ENCODE data around the gene NGFR.
A peak's percentile ranks its signal among the peaks of the same experiment; 100 is the strongest.

NGFR gene

DNA sequence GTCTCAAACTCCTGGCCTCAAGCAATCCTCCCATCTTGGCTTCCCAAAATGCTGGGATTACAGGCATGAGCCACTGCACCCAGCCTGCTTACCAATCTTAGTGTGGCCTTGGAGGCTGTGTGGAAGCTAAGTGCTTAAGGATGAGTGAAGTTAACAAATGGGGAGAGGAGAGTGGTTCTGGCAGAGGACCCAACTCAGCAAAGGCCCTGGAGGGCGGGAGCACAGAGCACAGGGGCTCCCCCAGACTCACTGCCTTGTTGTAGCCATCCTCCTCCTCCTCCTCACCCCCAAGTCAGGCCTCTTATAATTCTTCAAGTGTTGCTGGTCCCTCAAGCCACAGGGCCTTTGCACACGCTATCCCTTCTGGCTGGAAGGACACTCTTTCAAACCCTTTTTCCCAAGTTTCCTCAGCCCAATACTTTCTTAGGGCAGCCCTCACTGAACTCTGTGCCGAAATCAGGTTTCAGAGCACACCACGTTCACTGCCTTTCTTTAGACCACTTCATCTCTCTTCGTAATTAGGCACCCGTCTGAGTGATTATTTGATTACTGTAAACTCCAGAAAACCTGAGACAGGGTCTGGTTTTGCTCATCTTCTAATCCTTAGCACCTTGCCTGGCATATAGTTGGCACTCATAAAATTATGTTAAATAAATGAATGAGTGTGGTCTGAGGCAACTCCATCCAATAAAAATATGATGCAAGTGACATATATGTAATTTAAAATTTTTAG is 23.4 kb downstream of the NGFR start:
- no peak for DNase-seq

DNA sequence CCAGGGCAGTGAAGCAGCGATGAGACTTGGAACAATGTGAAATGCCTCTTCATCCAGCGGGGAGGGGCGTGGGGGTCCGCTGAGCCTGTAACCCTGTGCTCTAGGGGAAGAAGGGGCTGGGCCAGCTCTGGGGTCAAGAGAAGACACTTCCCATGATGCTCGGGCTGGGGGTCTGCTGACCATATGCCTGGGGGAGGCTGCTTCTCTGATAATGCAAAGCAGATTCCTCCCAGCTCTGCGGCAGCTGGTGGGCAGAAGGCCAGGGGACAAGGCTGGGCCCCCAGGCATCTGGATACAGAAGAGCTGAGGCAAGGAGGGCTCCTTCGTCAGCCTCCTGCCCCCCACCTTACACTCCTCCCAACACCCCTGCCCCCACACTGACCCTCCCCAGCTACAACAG is 24.7 kb downstream of the NGFR start:
- DNase-seq = no peak

DNA sequence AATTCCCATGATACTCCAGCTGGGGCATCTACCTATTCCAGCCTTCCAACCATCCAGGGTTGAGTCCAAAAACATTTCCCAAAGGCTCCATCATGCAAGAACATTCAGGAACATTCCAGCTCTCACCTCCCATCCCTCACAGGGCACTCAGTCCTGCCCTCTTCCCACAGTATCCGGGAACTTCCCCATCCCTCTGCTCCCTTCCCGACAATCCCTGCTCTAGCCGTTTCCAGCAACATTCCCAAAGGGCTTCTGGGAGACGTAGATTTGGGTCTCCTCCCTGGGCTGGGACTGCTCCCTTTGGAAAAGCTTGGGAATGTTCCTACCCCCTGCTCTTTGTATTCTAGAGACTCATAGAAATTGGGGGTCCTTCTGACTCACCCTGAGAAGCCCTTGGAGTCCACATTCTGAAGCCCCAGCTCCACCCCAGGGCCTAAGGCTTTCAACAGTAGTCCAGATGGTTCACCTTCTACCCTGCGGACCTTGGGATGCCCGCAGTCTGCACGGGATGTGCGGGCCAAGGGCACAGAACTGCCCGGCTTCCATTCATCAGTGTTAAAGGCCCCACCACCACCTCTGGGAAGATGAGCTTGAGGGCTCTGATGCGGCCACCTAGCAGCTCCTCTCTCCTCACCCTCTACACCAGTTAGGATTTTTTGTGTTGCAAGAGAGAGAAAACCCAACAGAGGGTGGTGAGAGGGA is 25.4 kb downstream of the NGFR start:
- DNase-seq = no peak

DNA sequence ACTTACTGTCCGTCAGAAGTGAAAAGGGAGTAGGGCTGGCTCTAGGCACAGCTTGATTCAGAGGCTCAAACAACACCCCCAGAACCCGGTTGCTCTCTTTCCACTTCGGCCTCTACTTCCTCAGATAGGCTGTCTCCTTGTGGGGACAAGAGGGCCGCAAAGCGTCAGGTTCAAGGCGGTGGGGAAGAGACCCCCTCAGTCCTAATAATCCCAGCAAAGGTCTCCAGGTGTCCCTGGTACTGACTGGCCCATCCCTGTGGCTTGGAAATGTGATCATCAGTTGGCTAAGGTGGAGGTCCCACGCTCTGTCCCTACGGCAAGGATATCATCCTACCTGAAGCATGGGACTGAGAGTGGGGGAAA is 26.0 kb downstream of the NGFR start:
- no peak for DNase-seq

DNA sequence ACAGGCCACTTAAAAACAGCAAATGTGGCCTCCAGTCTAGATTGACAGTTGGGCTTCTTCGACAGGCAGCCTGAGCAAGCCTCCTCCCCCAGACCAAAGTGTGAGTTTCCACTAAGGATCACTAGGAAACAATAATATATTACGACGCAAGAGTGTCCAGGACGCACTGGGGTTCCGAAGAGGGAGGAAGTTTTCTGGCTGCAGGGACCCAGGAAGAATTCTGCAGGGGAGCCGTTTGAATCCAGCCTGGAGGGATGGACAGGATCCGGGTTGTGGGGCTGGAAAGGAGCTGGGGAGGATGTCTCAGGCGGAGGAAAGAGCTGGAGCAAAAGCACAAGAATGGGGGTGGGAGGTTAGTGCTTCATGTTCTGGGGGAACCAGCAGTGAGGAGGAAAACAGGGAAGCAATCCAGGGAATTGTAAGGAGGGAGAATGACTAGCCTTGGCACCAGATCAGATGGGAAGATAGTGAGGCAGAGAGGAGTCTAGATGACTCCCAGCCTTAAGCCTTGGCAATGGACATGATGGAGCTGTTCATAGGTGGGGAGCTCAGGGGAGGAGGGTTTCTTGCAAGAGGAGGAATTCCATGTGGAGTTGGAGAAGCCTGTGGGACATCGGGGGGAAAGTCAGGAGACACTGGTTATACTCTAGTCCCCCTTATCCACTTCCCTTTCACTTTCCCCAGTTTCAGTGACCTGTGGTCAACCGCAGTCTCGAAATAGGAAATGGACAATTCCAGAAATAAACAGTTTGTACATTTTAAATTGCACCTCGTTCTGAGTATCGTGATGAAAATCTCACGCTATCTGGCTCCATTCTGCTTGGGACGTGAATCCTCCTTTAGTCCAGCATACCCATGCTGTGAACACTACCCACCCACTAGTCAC is 26.6 kb downstream of the NGFR start:
- DNase-seq = no peak

DNA sequence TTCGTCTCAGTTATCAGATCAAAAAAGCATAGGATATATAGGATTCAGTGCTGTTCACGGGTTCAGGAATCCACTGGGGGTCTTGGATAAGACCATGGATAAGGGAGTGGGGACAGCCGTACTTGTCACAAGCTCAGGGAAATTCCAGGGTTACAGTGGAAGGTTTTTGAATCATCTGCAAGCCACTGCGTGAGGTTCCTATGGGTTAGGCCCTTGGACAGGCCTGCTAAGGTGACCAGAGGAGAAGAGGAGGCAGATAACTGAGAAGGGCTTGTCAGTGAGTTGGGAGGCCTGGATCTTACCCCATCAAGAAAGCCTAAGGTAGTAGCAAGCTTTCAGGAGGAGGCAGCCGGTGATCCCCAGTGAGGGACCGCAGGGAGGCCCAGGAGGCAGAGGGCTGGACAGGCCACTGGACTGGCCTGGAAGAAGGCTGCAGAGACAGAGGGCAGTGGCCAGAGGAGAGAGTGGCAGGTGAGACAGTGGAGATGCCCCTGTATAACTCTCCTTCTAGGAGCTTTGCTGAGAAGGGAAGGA is 27.3 kb downstream of the NGFR start:
- DNase-seq = no peak

DNA sequence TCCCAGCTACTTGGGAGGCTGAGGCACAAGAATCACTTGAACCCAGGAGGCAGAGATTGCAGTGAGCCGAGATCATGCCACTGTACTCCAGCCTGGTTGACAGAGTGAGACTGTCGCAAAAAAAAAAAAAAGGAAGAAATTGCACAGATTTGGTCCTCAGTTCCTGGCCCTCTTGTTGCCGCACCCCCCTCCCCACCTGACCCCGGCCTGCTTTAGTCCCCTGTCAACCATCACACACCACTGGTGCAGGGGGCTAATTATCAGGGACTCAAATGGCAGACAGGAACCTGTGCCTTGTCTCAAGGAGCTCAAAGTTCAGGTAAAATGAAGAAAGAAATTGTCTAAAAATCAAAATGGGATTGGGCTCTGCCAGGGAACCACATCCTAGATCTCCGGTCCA is 28.1 kb downstream of the NGFR start:
- DNase-seq = no peak

DNA sequence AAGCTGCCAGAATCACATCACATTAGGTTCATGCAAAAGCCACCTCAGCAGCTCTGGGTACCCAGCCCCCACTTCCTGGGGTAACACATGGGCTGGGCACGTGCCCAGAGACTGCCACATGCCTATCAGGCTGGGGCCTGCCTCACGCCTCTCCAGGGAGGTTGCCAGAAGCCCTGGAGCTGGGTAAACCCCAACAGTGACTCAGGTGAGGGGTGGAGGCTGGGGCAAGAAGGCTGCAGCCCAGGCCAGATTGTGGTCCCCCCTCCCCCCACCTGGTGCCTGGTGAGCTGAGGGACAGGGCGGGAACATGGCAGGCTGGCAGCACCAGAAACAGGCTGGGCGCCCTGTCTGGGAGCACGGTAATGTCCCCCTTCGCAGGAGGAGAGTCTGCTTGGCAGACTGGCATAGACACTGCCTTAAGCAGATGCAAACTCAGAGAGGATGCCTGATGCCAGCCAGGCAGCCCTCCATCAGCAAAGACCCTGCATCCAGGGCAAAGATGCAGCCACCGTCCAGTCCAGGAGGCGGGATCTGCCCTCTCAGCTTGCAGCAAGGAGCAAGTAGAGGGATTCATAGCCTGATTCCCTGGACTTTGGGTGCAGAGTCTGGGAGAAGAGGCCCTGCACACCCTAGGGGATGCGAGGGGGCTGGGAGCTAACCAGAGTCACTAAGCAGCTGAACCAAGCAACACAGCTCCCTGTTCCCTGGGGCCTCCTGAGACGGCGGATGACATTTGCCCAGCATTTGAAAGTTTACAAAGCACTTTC is 28.8 kb downstream of the NGFR start:
- DNase-seq = peak in 1 of 4 experiments; percentile 15

DNA sequence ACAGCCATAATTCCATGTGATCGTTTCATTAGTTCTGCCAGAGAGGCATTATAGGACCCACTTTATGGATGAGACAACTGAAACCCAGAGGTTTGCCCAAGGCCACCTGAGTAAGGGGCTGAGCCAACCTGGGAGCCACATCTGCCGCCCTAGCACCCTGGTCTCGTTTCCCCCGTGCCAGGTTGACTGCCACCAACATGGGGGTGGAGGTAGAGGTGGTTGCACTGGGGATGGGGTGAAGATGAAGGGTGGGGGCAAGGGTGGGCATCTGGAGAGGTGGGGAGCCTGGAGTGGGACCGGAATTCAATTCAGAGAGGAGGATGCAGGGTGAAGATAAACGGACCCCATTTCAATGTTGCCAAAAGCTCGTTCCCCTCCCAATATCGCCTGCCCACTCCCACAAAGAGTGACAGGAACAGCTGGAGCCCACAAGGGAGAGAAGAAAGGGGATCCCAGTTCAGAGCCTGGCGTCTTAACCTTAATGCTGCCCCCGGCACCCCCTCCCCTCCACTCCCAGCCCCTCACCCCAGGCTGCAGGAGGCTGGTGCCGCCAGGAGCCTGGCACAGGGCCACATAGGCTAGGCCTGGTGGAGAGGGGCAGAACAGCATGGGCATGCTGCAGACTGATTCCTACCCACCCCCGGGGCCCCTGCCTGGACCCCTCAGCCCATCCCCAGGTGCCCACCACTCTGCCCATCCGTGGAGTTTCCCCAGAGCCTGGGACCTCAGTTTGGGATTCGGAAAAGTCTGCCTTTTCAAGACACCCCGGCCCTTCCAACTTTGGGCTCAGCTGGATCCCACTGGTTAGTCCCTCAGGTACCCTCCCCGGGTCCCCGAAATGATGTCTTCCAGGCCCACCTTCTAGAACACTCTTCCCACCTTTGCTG is 29.6 kb downstream of the NGFR start:
- DNase-seq = no peak

DNA sequence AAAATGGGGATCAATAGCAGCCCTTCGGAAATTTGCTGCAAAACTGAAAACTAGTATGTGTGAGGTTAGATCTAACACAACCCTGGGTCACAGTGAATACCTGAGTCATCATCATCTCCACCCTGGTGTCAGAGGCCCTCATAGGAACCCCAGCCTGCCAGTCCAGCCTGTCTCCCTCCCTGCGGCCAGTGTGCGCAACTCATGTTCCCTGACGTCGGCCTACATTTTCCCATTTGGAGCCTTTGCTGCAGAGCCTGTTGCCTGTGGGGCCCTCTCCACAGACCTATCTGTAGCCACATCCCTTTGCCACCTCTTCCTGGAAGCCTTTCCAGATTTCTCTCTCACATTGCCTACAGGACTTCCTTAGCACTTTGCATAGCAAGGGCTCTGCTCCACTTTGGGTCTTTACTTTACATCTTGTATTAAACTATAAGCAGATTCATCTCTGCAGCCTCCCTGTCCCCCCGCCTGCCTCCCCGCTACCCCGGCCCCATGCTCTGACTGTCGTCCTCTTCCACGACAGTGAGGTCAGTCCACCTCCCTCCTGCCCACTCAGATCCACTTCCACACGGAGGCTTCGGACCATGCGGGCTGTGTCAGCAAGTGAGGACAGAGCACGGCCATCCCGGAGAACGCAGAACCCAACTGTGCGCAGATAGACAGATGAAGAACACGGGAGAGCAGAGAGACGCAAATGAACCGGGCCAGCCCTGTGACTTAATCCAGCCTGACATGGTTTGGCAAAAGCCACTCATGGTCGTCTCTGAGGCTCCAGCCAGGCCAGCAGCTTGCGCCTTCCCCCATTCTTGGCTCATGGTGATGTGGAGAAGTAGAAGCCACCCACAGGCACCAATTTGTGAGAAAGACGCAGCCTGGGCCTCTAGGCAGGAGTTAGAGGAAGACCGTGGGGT is 31.0 kb downstream of the NGFR start:
- no peak for DNase-seq

DNA sequence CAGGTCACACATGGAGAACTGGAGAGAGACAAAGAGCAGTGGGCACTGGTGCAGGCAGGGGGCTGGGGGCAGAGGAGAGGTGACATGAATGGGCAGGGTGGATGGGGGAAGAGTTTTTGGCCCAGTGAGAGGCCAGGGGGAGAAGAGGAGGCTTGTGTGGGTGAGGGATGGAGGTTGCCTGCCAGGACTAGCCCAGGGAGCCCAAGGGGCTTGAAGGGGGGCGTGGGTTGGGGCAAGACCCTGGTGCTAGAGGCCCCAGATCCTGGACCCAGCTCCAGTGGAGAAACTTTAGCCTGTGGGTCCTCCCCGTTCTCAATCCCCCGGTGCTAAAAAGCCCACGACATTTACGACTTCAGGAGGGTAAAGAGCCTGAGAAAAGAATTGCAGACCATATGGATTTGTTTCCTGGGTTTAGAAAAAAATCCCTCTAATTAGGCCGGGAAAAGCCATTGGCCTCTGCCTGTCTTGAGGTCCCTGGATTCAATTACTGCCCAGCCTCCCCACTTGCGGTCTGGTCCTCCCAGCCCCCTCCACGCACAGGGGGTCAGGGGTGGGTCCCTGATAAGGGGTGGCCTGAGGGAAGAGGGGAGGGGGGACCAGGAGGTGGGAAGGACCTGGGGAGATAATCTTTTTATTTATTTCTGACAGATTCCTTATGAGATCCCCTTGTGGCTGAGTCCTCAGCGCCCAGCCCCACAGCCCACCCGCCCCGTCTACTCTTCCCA is 33.0 kb downstream of the NGFR start:
- no peak for DNase-seq

DNA sequence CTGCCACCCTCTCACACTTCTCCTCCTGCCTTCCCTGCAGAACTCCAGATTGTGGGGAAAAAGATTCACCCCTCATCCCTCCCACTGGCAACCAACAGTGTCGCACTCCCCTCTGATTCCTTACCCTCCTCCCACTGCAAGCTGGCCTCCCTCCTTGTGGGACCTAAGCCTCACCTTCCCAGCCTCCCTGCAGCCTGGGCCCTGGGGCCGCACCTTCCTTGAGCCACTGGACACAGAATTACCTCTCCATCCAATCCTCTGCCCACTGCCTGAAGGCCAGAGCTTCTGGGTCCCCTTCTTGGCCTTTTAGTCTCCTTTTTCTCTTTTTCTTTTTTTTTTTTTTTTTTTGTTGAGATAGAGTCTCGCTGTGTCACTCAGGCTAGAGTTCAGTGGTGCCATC is 33.9 kb downstream of the NGFR start:
- DNase-seq = no peak

DNA sequence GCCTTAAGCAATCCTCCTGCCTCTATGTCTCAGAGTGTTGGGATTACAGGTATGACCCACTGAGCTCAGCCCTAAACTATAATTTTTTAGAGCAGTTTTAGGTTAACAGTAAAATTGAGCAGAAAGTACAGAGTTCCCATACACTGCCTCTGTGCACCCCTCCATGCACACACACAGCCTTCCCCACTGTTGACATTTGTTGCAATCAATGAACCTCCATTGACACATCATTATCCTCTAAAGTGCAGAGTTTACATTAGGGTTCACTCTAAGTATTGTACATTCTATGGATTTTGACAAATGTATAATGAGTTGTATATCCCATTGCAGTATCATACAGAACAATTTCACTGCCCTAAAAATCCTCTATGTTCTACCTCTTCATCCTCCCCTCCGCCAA is 35.0 kb downstream of the NGFR start:
- no peak for DNase-seq

DNA sequence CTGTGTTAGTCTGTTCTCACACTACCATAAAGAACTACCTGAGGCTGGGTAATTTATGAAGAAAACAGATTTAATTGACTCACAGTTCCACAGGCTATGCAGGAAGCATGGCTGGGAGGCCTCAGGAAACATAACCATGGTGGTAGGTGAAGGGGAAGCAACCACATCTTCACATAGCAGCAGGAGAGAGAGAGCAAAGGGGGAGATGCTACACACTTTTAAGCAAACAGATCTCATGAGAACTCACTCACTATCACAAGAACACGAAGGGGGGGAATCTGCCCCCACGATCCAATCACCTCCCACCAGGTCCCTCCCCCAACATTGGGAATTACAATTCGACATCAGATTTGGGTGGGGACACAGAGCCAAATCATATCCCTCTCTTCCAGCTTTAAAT is 48.8 kb downstream of the NGFR start:
- no peak for DNase-seq

DNA sequence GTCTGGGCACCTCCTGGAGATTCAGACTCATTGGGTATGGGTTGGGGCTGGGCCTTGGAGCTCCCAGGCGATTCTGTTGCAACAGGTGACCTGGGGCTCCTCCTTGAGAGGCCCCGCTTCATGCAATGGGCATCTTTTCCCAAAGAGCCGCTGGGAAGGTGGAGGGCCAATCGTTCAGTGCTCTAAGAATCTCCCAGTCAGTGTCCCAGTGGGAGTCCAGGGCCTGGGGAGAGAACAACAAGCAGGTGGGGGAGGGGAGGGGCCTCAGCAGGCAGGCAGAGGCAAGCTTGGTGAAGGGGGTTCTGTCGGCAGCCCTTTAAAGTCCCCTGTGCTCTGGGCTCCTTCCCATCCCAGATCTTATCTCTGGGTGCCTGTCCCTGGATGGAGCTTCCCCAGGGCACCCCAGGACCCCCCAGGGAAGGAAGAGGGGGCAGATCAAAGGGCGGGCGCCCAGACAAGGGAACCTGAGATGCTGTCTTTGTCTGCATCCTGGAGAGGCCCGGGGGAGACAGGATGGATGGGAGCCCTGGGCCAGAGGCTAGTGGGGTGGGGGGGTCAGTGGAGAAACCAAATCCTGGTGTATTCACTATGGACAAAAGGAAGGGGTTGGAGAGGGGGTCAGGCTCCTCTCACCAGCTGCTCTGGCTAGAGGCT is 50.0 kb downstream of the NGFR start:
- no peak for DNase-seq

DNA sequence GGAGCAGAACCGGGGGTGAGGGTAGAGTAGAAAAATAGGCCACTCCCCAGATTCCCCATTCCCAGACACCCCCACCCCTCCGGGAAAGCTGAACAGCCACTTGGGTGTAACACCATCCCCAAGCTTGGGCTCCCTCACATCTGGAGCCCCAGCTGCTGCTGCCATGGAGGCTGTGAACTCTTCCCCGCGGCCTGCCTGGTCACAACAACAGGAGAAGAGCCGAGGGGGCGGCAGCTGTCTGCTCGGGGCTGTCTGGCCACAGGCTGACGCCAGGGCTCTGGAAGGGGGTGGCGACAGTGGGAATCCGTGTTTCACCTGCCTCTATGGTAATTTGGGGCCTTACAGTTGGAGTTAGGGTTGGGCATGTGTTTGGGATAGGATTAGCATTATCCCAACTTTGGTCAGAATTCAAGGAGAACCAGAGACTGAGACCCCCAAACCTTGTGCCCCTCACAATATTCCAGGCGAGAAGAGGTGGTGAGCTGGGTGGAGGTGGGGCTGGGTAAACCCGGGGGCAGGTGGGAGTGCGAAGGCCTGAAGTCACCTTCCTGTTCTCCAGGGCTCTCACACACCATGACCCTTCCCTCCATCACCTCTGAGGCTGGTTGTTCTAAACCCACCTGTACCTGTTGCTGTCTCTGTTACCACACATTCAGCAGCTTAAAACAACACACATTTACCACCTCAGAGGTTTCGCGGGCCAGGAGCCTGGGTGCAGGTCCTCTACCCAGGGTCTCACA is 50.9 kb downstream of the NGFR start:
- DNase-seq = no peak

DNA sequence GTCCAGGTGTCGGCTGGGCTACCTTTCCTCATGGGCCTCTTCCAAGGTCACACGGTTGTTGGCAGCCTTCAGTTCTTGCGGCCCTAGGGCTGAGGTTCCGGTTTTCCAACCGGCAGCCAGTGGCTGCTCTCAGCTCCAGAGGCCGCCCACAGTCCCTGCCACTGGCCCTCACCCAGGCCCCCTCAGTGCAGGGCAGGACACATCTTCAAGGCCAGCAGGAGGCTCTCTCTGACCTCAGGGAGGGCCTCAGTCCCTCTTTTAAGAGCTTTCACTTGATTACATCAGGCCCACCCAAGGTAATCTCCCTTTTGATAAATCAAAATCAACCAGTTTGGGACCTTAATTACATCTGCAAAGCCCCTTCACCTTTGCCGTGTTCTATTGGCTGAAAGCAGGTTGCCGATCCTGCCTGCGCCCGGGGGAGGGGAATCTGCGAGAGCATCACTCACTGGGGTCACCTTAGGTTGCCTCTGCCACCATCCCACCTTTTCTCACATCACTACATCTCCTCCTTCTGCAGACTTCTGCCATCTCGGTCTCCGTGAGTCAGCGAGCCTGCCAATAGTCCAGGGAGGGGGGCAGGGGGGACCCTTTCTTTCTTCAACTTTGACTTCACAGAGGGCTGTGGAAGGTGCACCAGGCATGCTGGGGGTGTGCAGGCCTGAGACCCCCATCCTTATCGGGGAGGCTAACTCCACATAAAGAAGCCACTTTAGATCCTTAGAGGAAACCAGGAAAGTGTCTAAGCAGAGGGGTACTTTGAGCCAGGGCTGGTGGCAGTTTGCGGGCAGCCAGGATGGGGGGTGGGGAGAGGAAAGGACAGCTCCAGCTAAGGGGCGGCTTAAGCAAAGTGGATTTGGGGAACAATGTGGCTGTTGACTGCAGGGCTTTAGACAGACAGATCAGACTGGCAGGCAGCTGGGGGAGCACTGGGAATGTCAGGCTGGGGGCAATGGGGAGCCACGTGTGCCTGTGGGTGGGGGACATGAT is 51.7 kb downstream of the NGFR start:
- no peak for DNase-seq

Measured in activated CD4-positive, CD25-positive, alpha-beta regulatory T cell (primary cell).